Activated T-cell treated with anti-CD3 and anti-CD28 coated beads for 1 hour (primary cell): ENCODE measurements around the gene ZNF541.
"Not testable (repeated sequence)": the region's sequence is repeated elsewhere in the genome, so short reads cannot be mapped to it uniquely, and the experiment has no call there.

Experiments used
- DNase-seq: peaks from one replicate; pipeline ENCODE4 v3.0.0-alpha.2; 2020; ENCODE audit warnings: low read depth

Gene ZNF541

DNA sequence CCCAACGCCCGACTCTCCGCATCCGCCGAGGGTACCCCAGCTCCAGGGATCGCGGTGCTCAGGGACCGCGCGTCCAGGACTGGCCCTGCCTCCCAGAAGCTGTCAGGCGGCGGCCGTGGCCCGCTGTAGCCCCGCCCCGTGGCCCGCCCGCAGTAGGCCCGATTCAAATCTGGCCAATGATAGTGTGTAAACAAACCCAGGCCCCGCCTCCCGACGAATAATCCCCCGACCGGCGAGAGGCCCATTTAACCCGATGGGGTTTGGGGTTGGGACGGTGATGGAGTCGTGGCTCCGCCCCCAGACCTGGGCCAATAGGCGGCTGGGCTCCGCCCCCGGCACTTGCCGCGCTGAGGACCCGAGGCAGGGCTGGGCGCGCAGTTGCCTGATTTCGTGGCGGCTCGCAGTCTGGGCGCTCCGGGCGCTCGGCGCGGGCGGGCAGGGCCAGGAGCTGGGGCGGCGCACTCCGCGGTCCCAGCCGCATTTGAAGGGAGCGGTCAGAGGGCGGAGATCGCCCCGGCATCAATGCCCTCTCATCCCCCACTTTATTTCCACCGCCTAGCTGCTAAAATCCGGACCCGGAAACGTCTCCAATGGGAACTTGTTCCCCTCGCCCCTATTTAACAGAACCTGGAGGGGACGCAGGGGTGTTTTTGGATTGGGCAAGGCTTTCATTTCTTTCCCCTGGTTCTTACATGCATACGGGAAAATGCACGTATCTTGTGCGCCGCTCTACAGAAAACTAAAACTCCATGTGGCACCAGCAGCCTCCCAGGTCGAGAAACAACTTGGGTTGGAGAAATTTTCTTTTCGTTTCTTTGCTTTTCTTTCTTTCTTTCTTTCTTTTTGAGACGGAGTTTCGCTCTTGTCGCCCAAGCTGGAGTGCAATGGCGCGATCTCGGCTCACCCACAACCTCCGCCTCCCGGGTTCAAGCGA is 27.6 kb upstream of the ZNF541 start:
- peak; percentile 99 for DNase-seq

GRCh38 chr19:47599671-47600245 is 26.8 kb upstream of the ZNF541 start:
- DNase-seq: not testable (repeated sequence)

DNA sequence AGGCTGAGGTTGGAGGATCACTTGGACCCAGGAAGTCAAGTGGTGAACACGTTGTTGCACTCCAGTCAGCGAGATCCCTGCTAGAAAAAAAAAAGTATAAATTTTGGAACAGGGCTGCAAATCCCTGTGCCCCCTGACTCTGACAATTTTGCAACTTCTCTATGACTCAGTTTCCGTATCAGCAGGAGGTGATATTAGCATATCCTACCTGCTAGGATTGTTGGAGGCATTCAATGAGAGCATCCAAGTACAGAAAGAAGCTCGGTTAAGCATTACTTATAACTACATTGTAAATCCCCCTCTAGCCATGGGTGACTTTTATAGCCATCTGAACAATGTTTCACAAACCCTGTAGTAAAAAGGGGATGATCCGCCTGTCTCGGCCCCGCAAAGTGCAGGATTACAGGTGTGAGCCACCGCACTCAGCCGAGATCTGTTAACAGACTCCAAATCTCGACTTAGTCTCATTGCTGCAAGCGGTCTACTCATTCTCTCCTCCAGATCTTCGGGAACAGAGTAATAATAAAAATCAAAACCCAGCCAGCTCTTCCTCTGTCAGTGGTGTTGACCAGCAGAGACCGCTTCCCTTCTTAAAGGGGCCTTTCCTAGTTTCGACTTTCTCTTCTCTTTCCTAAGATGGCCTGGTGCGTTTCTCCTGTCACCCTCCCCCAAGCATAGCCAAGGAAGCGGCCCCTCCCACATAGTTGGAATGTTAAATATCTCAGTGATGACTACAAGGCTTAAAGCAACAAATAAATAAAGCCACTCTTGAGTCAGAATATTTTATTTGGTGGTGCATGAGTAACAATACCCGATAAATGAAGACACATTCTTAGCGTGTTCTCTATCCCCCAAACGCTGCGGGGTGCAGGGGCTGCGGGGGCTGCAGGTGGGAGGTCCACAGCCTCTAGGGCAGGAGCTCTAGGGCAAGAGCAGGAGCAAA is 25.7 kb upstream of the ZNF541 start:
- DNase-seq: no peak

DNA sequence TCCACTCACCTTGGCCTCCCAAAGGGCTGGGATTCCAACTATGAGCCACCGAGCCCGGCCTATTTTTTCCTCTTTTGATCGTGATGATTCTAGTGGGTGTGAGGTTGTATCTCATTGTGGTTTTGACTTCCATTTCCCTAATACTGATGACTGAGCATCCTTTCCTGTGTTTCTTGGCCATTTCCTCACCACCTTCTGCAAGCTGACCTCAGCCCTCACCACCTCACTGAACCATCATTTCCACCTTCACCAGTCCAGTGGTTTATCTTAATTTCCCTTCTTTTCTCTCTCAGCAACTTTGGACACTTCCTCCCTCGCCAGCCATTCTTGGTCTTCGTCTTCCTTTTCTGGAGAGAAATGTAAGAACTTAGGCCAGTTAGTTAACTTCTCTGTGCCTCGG is 23.0 kb upstream of the ZNF541 start:
- DNase-seq: no peak

GRCh38 chr19:47593860-47594259 is 20.9 kb upstream of the ZNF541 start:
- no peak for DNase-seq

- DNase-seq: no peak
Observed at GRCh38 chr19:47589824-47590223, 16.9 kb upstream of the ZNF541 start.

DNA sequence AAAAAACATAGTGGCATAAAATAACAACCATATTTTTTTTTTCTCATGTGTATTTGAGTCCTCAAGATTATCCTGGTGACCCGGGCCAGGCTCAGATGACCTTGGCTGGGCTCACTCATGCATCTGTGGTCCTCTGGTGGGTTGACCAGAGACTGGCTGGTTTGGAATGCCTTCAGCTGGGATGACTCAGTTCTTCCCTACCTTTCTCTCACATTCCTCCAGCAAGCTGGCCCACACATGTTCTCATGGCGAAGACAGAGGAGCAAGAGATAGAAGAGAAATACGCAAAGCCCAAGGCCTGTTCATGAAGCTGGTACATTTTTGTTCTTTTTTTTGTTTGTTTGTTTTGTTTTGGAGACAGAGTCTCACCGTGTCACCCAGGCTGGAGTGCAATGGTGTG is 14.3 kb upstream of the ZNF541 start:
- DNase-seq: no peak

DNA sequence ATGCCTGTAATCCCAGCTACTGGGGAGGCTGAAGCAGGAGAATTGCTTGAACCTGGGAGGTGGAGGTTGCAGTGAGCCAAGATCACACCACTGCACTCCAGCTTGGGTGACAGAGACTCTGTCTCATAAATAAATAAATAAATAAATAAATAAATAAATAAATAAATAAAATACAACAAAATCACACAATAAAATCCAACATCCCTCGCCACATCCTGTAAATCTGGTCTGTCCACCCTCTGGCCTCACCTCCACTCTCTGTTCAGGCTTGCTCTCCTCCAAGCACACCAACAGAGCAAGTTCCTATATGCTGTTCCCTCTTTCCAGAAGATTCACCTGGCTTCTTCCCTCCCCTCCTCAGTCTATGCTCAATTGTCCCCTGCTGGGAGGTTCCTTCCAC is 10.2 kb upstream of the ZNF541 start:
- not testable (repeated sequence) for DNase-seq

- no peak for DNase-seq
Observed at GRCh38 chr19:47582320-47582909, 9.5 kb upstream of the ZNF541 start.

GRCh38 chr19:47581605-47582319 is 8.8 kb upstream of the ZNF541 start:
- DNase-seq: no peak

GRCh38 chr19:47580397-47580796 is 7.4 kb upstream of the ZNF541 start:
- DNase-seq: no peak

- no peak for DNase-seq
Observed at GRCh38 chr19:47572635-47573034, 313 bp downstream of the ZNF541 start.

DNA sequence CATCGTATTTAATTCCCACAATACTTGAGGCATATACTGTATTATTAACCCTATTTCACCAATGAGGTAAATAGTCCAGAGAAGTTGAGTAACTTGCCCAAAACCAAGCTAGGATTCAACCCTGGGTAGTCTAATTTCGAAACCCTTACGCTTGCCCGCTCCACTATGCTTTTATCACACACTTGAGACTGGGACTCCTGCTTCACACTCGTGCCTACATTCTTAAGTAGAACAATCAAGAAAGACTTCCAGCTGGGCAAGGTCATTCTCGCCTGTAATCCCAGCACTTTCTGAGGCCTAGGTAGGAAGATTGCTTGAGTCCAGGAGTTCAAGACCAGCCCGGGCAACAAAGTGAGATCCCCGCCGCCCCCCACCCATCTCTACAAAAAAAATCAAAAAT is 3.6 kb downstream of the ZNF541 start:
- no peak for DNase-seq

- no peak for DNase-seq
Observed at GRCh38 chr19:47564081-47564480, 8.9 kb downstream of the ZNF541 start.

GRCh38 chr19:47561440-47562057 is 11.4 kb downstream of the ZNF541 start:
- no peak for DNase-seq

- no peak for DNase-seq
Observed at GRCh38 chr19:47560999-47561398, 11.9 kb downstream of the ZNF541 start.

DNA sequence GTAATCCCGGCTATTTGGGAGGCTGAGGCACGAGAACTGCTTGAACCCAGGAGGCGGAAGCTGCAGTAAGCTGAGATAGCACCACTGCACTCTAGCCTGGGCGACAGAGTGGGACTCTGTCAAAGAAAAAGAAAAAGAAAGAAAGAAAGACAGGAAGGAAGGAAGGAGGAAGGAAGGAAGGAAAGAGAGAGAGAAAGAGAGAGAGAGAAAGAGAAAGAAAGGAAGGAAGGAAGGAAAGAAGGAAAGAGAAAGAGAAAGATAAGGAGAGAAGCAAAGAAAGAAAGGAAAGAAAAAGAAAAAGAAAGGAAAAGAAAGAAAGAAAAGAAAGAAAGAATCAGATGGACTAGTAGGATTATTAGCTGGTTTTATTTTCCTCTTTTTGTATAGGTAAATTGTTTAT is 22.8 kb downstream of the ZNF541 start:
- no peak for DNase-seq

- no peak for DNase-seq
Observed at GRCh38 chr19:47549261-47549862, 23.6 kb downstream of the ZNF541 start.

GRCh38 chr19:47547199-47547598 is 25.7 kb downstream of the ZNF541 start:
- DNase-seq: no peak
